WTC11 (cell line): Measurements from ENCODE around the gene EP400. TPM values are rescaled to one million over a fixed set of nuclear protein-coding genes. Genes with fewer than 3 reads are reported as not detected.

Source experiments
- ATAC-seq: fragments of 200-7000 bp; cut with Tn5 transposase; 2 replicates; pipeline ENCODE4 v1.10.0; 2021; ENCODE audit warnings: mild to moderate bottlenecking, moderate library complexity
- CTCF ChIA-PET: fragments of 300-600 bp; sonication (Branson Sonifier 250); formaldehyde crosslinking; loops from one replicate; lab custom pipeline; 2021; ENCODE audit warnings: antibody characterized with exemption; lab: Charles Lee
- POLR2A ChIA-PET: fragments of 350-600 bp; sonication (Branson Sonifier 250); formaldehyde crosslinking; loops from one replicate; lab custom pipeline; 2021; ENCODE audit warnings: antibody characterized with exemption; lab: Charles Lee
- DNase-seq: peaks from one replicate; pipeline ENCODE4 v3.0.0; 2021; ENCODE audit warnings: low spot score
- H3K27ac Mint-ChIP-seq: 2 replicates; pipeline ENCODE4 v1.8.0; 2021; ENCODE audit warnings: mixed read lengths
- H3K27me3 Mint-ChIP-seq: 2 replicates; pipeline ENCODE4 v1.8.0; 2021; ENCODE audit warnings: low read depth, mild to moderate bottlenecking, moderate library complexity, mixed read lengths
- H3K36me3 Mint-ChIP-seq: 2 replicates; pipeline ENCODE4 v1.8.0; 2021; ENCODE audit warnings: mixed read lengths
- H3K4me1 Mint-ChIP-seq: 2 replicates; pipeline ENCODE4 v1.8.0; 2022; ENCODE audit warnings: mixed read lengths
- H3K4me3 Mint-ChIP-seq: 2 replicates; pipeline ENCODE4 v1.8.0; 2021; ENCODE audit warnings: mild to moderate bottlenecking, moderate library complexity, mixed read lengths
- H3K9me3 Mint-ChIP-seq: 2 replicates; pipeline ENCODE4 v1.8.0; 2021; ENCODE audit warnings: mixed read lengths
- ARID4B ChIP-seq: sonication (generic); formaldehyde crosslinking; IDR thresholded peaks from 2 replicates; pipeline ENCODE4 v1.8.0; 2023; ENCODE audit warnings: missing genetic modification reagents, mild to moderate bottlenecking, borderline replicate concordance
- EMX1 ChIP-seq: fragments of 250-450 bp; sonication (Bioruptor Pico); IDR thresholded peaks from 2 replicates; pipeline ENCODE4 v1.8.0; 2021; ENCODE audit warnings: mild to moderate bottlenecking
- ERG ChIP-seq: fragments of 250-450 bp; sonication (Bioruptor Pico); IDR thresholded peaks from 2 replicates; pipeline ENCODE4 v1.8.0; 2021; ENCODE audit warnings: mild to moderate bottlenecking
- ETV6 ChIP-seq: sonication (generic); formaldehyde crosslinking; IDR thresholded peaks from 2 replicates; pipeline ENCODE4 v1.8.1; 2022; ENCODE audit warnings: mild to moderate bottlenecking, missing genetic modification reagents
- GTF2I ChIP-seq: fragments of 250-450 bp; sonication (Bioruptor Pico); conservative IDR thresholded peaks from 2 replicates; pipeline ENCODE4 v1.4.0; 2021; ENCODE audit warnings: mild to moderate bottlenecking
- IRF1 ChIP-seq: sonication (generic); formaldehyde crosslinking; IDR thresholded peaks from 2 replicates; pipeline ENCODE4 v1.8.0; 2023; ENCODE audit warnings: missing genetic modification reagents
- IRF2 ChIP-seq: sonication (generic); formaldehyde crosslinking; IDR thresholded peaks from 2 replicates; pipeline ENCODE4 v1.8.0; 2022; ENCODE audit warnings: low read depth, missing genetic modification reagents, borderline replicate concordance
- KAT7 ChIP-seq: sonication (generic); formaldehyde crosslinking; IDR thresholded peaks from 2 replicates; pipeline ENCODE4 v1.8.1; 2023; ENCODE audit warnings: missing genetic modification reagents, mild to moderate bottlenecking, borderline replicate concordance
- MYBL2 ChIP-seq: sonication (generic); formaldehyde crosslinking; IDR thresholded peaks from 2 replicates; pipeline ENCODE4 v1.8.1; 2023; ENCODE audit warnings: mild to moderate bottlenecking, moderate library complexity, missing genetic modification reagents
- PREB ChIP-seq: sonication (generic); formaldehyde crosslinking; IDR thresholded peaks from 2 replicates; pipeline ENCODE4 v1.8.1; 2022; ENCODE audit warnings: mild to moderate bottlenecking, missing genetic modification reagents, moderate library complexity, borderline replicate concordance
- ZNF138 ChIP-seq: sonication (generic); formaldehyde crosslinking; conservative IDR thresholded peaks from 2 replicates; pipeline ENCODE4 v1.8.1; 2022; ENCODE audit warnings: mild to moderate bottlenecking, moderate library complexity, missing genetic modification reagents
- ZNF281 ChIP-seq: sonication (generic); formaldehyde crosslinking; IDR thresholded peaks from 2 replicates; pipeline ENCODE4 v1.8.0; 2023; ENCODE audit warnings: mild to moderate bottlenecking, missing genetic modification reagents
- ZNF416 ChIP-seq: fragments of 250-450 bp; sonication (Bioruptor Pico); IDR thresholded peaks from 2 replicates; pipeline ENCODE4 v1.9.0; 2021; ENCODE audit warnings: mild to moderate bottlenecking, inconsistent platforms
- ZNF671 ChIP-seq: fragments of 250-450 bp; sonication (Bioruptor Pico); IDR thresholded peaks from 2 replicates; pipeline ENCODE4 v1.8.0; 2021; ENCODE audit warnings: mild to moderate bottlenecking
- ZSCAN18 ChIP-seq: fragments of 250-450 bp; sonication (Bioruptor Pico); IDR thresholded peaks from 2 replicates; pipeline ENCODE4 v2.1.2; 2022; ENCODE audit warnings: mild to moderate bottlenecking, moderate library complexity
- total RNA-seq: library from RNA; stranded (reverse); gene quantifications from 3 replicates; pipeline ENCODE4 v1.2.3, GENCODE V29; 2021

The EP400 gene
- total RNA-seq, 1 experiment from 2014 or later = 75.8 TPM

GRCh38 chr12:132003846-132004245, 54.1 kb downstream of the EP400 start (continued):
- TF ChIP-seq ERG (CRISPR knock-in tag) (no peak), ZSCAN18 (CRISPR knock-in tag) (no peak)

- no peaks in the 10 kb centered on the region for H3K9me3 Mint-ChIP-seq
- peaks cover 5% of the 10 kb centered on the region for H3K4me1 Mint-ChIP-seq
- ChIA-PET POLR2A (no interaction called here), CTCF (no interaction called here)
- TF ChIP-seq IRF1 (CRISPR knock-in tag) = no peak
- TF ChIP-seq ARID4B (CRISPR knock-in tag) = no peak
- no peak for TF ChIP-seq ZNF671 (CRISPR knock-in tag)
- no peak for TF ChIP-seq EMX1 (CRISPR knock-in tag)
- no peak for TF ChIP-seq ZNF138 (CRISPR knock-in tag)
- TF ChIP-seq KAT7 (CRISPR knock-in tag) = no peak
- TF ChIP-seq GTF2I (CRISPR knock-in tag) = no peak
- no peak for TF ChIP-seq ETV6 (CRISPR knock-in tag)
- no peak for TF ChIP-seq ZNF281
- TF ChIP-seq PREB (CRISPR knock-in tag) = no peak
- no peak for TF ChIP-seq ZNF416
- no peak for TF ChIP-seq MYBL2 (CRISPR knock-in tag)
- no peak for TF ChIP-seq IRF2
- ATAC-seq (no peak), DNase-seq (no peak)
- H3K4me3 Mint-ChIP-seq = no peak overlapping the region
- no peak overlapping the region for H3K27ac Mint-ChIP-seq
- H3K27me3 Mint-ChIP-seq = no peaks in the 10 kb centered on the region
- H3K36me3 Mint-ChIP-seq = peaks cover 36% of the 10 kb centered on the region
These were observed 55.2 kb downstream of the EP400 start for GRCh38 chr12:132004946-132005345.
